ENCODE data around the gene PDE4D.

PDE4D gene

DNA sequence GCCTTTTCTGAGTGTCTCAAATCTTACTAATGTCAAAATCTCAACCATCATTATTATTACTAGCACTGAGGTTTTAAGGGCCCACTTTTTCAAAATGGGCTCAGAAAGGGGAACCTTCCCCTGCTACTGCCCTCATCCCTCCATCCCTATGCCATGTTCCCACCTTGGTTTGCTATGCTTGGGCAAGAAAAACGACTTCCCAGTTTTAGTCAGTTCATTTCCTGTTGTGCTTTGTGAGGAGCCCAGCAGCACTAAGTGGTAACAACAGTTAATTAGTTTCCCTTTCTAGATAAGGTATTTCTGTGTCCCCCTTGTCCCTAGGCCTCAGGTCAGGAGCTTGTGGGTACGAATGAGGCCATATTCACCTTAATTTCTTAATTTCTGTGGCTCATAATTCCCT lies 715.5 kb downstream of the PDE4D start:
- no peak for DNase-seq (ENCODE audit: low spot score)

GRCh38 chr5:59177644-59178043 lies 715.9 kb downstream of the PDE4D start:
- no peak for DNase-seq (ENCODE audit: low spot score)

DNA sequence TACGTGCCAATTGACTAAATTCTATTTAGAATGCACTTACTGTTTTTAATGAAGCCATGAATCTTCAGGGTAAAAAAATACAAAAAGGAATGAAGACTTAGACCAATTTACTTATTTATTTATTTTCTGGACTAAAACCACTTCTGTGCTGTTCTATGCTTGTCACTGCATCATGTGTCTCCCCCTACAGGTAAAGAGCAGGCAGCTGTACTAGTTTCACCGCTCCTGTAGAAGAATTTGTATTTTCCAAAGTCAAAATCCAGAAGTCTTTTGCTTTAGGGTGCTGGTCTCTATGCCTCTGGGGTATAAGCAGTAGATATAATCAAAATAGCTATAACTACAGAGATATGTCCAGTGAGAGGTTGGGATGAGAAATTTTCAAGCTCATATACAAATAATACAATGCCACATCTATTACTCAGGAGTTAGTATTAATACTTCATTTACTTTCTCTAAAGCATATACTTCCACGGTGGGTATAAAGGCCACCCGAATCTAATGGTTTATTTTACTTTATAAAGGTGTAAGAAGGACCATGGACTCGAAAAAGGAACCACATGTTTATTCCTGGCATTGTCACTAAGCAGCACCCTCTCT lies 719.2 kb downstream of the PDE4D start:
- DNase-seq (ENCODE audit: low spot score), result no peak

- no peak for DNase-seq (ENCODE audit: low spot score)
Measured at GRCh38 chr5:59173578-59173977, 719.9 kb downstream of the PDE4D start.

GRCh38 chr5:59171131-59171530 lies 722.4 kb downstream of the PDE4D start:
- DNase-seq (ENCODE audit: low spot score), result no peak

DNA sequence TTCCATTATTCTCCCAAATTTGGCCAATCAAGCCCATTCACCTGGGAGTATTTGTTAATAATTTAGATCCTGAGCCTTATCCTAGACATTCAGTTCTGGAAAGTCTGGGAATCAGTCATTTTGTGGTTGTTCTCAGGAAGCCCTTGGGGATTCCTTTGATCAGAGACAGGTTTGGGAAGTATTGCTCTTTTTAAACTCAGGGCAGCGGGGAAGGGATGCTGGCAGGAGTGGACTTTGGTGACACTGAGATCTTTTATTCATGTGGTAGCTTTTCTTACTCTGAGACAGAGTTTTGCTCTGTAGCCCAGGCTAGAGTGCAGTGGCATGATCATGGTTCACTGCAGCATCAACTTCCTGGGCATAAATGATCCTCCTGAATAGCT lies 723.8 kb downstream of the PDE4D start:
- no peak for DNase-seq (ENCODE audit: low spot score)

DNA sequence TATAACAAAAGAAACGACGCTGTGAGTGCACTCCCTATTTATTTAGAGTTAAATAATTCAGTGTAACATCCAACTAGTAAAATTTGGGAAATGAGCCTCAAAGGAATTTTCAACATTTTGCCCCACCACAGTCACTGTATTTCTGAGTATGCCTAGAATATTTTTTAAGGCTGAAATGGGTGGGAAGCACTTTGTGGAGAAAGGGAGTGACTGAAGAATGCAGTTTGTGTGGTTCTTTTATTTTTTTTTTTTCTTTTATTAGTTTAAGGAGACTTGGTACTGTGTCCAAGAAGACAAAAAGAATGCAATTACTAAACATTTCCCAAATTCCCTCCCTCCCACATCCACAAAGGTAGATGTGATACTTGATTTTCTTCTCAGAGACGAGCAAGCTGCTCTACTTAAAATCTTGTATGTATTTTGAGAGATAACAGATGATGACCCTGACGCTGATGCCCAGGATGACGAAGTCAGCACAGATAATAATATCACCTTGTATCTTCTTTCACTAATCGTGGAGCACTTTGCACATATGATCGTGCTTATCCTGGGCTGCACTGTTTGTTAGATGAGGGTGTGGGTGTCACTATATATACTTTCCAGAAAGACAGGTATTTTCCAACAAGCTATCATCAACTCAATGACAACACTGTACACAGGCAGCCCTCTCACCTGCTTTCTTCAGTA lies 724.3 kb downstream of the PDE4D start:
- no peak for DNase-seq (ENCODE audit: low spot score)

DNA sequence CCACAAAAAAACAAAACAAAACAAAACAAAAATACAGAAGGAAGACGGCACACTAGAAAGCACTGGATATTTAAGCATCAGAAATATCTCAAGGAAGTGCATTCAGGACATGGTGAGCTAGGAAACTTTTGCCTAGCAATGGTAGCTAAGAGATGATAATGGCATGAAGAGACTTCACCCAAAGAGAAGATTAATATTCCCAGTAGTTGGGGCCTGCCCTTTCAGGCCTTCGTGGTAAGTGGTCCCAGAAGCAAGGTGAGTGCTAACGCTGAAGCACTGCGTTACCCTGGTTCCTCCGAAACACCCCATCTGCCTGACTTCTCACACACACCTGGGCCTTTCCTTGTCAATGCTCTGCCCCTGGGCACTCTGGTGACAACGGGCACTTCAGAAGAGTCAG lies 725.5 kb downstream of the PDE4D start:
- no peak for DNase-seq (ENCODE audit: low spot score)

DNA sequence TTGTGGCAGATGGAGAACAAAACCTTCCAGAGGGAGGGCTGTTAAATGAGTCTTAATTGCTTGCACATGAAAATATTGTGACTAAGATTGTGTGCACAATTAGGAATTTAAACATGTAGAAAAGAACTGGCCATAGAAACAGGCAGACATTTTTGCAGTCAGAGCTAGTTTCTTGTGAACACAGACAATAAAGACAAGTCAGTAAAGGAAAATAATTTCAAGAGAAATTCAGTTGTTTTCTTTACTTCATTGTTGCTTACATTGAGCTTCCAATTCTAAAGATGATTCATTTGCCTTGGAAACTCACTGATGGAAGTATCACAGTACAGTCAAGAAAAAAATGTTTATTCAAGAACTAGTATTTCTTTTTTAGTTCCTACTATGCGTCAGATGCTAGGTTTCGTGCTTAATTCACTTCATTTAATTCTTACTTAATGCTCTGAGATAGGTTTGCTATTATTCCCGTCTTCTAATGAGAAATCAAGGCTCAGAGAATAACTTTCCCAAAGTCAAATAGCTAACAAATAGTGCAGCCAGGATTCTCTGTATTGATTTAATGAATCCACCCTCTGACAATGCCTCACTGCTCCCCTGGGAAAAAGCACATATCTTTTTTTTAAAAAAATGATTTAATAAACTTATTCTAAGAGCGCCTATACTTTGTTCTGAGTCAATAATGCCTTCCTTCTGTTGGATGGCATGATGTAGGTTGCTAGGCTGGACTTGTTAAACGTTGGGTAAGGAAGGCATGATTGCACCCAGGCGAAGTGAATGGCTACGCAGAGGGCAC lies 729.3 kb downstream of the PDE4D start:
- no peak for DNase-seq (ENCODE audit: low spot score)

GRCh38 chr5:59161221-59162105 lies 732.1 kb downstream of the PDE4D start:
- no peak for DNase-seq (ENCODE audit: low spot score)

GRCh38 chr5:59158637-59159391 lies 734.7 kb downstream of the PDE4D start:
- DNase-seq (ENCODE audit: low spot score), result no peak

DNA sequence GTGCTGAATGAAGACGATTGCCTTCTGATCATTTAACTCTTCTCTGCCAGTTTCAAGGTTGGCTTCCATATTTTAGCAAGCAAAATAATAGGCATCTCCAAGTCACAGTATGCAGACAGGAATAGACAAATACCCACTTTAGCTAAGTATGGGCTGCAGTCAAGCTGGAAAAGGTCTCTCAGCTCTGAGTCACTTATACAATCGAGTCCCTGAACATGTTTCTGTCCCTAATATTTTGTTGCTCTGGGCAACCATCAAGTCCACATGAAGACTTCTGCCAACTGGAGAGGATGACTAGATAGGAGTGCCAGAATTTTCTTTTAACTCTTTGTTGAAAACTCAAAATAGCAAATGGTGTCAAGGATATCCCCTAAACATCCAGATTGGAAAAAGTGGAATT lies 735.4 kb downstream of the PDE4D start:
- DNase-seq (ENCODE audit: low spot score), result no peak

DNA sequence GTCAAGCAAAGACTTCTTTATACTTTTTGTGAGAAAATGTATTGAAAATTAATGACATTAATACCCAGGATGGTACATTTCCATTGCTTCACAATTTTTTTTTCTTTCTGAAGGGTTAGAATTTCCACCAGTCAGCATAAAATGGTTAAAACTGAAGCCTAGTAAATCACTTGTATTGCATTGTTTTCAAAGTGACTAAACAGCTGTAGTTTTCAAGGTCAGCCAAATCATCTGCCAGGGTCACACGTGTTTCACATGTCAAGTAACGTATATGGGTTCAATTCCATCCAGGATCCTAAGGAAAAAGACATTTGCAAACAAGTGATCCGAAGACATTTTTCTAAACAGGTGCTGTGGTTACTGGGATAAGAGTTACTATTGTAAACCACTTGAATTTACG lies 736.5 kb downstream of the PDE4D start:
- DNase-seq (ENCODE audit: low spot score), result no peak

- DNase-seq (ENCODE audit: low spot score), result no peak
Measured at GRCh38 chr5:59152701-59153245, 740.8 kb downstream of the PDE4D start.

DNA sequence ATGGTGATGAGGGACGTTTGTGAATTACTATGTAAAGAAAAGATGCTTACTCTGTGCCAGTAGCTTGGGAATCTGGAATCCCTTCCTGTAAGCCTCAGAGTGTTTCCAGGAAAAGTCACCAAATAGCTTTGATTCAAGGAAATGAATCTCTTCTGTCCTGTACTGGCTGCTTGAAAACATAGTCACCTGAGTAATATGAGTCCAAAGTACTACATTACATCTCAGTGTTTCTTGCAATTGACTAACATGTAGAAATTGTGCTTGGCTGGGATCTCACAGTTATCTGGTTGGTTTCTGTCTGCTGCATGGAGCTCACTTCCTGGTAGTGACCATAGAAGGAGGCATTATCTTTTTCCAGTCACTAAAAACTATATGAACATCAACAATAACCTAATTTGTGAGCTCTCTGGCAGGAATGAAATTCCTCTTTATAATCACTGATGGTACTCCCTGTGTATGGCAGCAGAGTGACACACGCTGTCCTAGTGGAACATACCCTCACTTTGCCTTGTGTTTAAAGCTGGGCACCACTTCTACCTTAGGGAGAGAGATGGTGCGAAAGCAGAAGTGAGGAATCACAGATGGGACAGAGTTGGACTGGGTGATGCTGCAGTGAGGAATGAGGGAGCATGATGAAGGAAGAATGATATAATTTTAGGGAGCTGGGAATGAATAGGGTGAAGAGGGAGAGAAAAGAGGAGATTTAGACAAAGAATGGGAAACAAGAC lies 742.2 kb downstream of the PDE4D start:
- no peak for DNase-seq (ENCODE audit: low spot score)

DNA sequence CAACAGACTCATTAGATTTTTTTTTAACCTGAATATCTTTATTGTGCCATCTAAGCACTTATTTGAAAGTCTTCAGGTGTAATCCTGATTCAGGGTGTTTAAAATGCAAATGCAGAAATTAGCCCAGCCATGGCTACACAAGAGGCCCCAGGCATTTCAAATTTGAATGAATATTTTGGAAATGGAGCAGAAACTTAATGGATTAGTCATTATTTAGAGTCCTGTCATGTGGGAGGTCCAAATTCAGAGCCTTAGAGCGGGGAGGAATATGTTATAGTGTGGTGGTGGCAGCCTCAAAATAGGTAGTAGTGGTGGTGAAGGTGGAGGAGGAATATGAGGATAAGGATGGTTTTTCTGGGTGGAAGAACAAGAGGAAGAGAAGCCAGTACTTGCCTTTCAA lies 743.7 kb downstream of the PDE4D start:
- no peak for DNase-seq (ENCODE audit: low spot score)

GRCh38 chr5:59149271-59149670 lies 744.3 kb downstream of the PDE4D start:
- no peak for DNase-seq (ENCODE audit: low spot score)

- no peak for DNase-seq (ENCODE audit: low spot score)
Measured at GRCh38 chr5:59146729-59147128, 746.8 kb downstream of the PDE4D start.

GRCh38 chr5:59143926-59144333 lies 749.6 kb downstream of the PDE4D start:
- DNase-seq (ENCODE audit: low spot score), result no peak

- no peak for DNase-seq (ENCODE audit: low spot score)
Measured at GRCh38 chr5:59142927-59143326, 750.6 kb downstream of the PDE4D start.

DNA sequence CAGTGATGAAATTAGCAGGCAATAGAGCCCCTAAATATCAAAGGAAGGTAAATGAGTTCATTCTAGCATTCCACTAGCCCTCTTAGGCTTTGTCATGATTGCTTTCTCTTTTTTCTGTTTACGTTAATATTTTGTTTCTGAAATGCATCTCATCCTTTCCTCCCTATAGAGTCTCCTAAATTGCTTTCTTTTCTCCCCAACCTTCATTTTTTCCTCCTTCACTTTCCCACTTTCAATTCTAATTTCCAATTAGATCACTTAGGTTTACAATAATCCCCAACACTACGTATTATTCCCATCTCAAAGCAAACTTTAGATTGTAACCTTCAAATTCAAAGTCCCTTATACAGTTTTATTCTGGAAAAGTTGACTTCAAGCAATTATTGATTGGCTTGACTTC lies 751.4 kb downstream of the PDE4D start:
- no peak for DNase-seq (ENCODE audit: low spot score)

Measured in hematopoietic multipotent progenitor cell treated with erythropoietin and hydrocortisone succinate and interleukin-3 and kit ligand, for 15 days (in vitro differentiated cells).